ENCODE measurements around the gene LOXL3.

The LOXL3 gene

DNA sequence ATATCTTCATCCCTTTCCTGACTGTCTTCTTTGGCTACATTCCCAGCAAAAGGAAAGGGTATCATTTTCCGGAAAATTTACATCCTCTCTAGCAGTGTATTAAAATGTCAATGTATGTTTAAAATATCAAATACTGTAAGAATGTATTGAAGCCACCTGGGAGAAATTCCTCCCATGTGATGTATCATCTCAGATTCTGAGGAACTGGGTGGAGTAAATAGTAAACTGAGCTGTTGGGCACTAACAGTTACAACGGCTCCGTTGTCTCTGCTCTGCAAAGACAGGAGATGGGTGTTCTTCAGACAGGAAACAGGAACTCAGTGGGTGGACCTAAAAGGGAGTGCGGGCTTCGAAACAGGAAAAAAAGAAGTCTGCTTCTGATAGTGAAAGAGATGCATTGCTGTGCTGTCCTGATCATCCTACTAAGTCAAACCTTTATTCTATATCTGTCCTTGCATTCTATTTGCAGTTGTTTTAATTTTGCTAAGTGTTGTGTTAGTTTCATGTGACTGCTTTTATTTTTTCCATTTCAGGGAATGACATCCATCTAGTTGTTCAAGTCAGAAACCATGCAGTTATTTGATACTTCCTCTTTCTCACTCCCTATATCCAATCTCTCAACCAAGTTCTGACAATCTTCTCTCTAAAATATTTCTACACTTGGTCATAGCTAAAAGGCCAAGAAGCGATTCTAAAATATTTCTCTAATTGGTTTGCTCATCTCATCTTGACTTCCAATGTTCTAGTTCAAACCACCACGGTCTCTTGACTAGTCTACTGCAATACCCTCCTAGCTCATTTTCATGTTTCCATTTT, 20.2 kb upstream of the LOXL3 start:
- Histone ChIP-seq H2AFZ (ENCODE audit: low read length) (peak overlapping the region; percentile 53), H3F3A (ENCODE audit: low read depth) (peaks cover 7% of the 10 kb centered on the region; the same call in 1 of the 2 replicates), H3K9me2 (replicated peaks; ENCODE audit: low read depth, low read length) (no peaks in the 10 kb centered on the region), H3K27me3 (ENCODE audit: insufficient read depth, low read length, poor library complexity, severe bottlenecking) (no peaks in the 10 kb centered on the region), H3K9ac (ENCODE audit: low read depth, low read length, poor library complexity, severe bottlenecking) (peak overlapping the region; percentile 61), H4K20me1 (ENCODE audit: insufficient read depth, low read length, poor library complexity, severe bottlenecking) (no peaks in the 10 kb centered on the region), H3K79me2 (ENCODE audit: insufficient read depth, low read length) (no peaks in the 10 kb centered on the region), H3K36me3 (ENCODE audit: insufficient read depth, low read length) (no peaks in the 10 kb centered on the region), H3K4me1 (ENCODE audit: insufficient read depth, low read length, poor library complexity, severe bottlenecking) (peaks cover 32% of the 10 kb centered on the region), H3K4me2 (ENCODE audit: low read depth, low read length, poor library complexity, severe bottlenecking) (peak overlapping the region; percentile 75), H3K4me3 (ENCODE audit: low read length, poor library complexity, severe bottlenecking) (peak overlapping the region; percentile 68), H3K9me3 (ENCODE audit: insufficient read depth, low read depth, low read length) (no peaks in the 10 kb centered on the region)
- no peak for TF ChIP-seq EZH2phosphoT487 (IDR thresholded peaks at IDR 0.05; ENCODE audit: borderline replicate concordance)
- TF ChIP-seq, protein P1, sequence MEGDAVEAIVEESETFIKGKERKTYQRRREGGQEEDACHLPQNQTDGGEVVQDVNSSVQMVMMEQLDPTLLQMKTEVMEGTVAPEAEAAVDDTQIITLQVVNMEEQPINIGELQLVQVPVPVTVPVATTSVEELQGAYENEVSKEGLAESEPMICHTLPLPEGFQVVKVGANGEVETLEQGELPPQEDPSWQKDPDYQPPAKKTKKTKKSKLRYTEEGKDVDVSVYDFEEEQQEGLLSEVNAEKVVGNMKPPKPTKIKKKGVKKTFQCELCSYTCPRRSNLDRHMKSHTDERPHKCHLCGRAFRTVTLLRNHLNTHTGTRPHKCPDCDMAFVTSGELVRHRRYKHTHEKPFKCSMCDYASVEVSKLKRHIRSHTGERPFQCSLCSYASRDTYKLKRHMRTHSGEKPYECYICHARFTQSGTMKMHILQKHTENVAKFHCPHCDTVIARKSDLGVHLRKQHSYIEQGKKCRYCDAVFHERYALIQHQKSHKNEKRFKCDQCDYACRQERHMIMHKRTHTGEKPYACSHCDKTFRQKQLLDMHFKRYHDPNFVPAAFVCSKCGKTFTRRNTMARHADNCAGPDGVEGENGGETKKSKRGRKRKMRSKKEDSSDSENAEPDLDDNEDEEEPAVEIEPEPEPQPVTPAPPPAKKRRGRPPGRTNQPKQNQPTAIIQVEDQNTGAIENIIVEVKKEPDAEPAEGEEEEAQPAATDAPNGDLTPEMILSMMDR (conservative IDR thresholded peaks at IDR 0.05; ENCODE audit: low read length), result no peak

DNA sequence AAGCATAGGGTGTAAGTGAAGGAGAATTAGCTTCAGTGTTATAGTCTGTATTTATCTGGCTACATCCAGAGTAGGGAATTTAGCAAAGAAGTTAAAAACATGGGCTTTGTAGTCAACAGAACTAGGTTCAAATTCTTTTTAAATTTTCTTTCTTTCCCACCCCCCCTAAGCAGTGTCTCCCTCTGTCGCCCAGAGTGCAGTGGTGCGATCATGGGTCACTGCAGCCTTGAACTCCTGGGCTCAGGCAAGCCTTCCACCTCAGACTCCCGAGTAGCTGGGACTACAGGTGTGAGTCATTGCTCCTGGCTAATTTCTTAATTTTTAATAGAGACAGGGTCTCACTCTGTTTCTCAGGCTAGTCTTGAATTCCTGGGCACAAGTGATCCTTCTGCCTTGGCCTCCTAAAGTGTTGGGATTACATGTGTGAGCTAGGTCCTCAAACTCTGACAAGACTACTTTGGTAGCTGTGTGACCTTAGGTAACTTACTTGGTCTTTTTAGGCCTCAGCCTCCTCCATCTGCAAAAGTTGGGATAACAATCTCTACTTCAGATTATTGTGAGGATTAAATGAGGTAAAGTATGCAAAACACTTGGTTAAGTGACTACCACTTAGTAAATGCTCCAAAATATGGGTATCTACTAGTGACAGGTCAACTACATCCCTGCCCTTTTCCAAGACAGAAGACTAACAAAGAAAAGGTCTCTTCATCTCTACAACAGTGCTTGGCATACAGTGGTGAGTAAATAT, 18.6 kb upstream of the LOXL3 start:
- peaks cover 7% of the 10 kb centered on the region; the same call in 1 of the 2 replicates for H3F3A ChIP-seq (ENCODE audit: low read depth)
- H3K4me1 ChIP-seq (ENCODE audit: insufficient read depth, low read length, poor library complexity, severe bottlenecking), result peaks cover 29% of the 10 kb centered on the region
- no peaks in the 10 kb centered on the region for H3K27me3 ChIP-seq (ENCODE audit: insufficient read depth, low read length, poor library complexity, severe bottlenecking)
- no peaks in the 10 kb centered on the region for H3K36me3 ChIP-seq (ENCODE audit: insufficient read depth, low read length)
- no peak overlapping the region for H3K4me2 ChIP-seq (ENCODE audit: low read depth, low read length, poor library complexity, severe bottlenecking)
- H2AFZ ChIP-seq (ENCODE audit: low read length), result no peak overlapping the region
- no peaks in the 10 kb centered on the region for H3K9me3 ChIP-seq (ENCODE audit: insufficient read depth, low read depth, low read length)
- H4K20me1 ChIP-seq (ENCODE audit: insufficient read depth, low read length, poor library complexity, severe bottlenecking), result no peaks in the 10 kb centered on the region
- no peak for TF ChIP-seq EZH2phosphoT487 (IDR thresholded peaks at IDR 0.05; ENCODE audit: borderline replicate concordance)
- TF ChIP-seq, protein P1 (conservative IDR thresholded peaks at IDR 0.05; ENCODE audit: low read length), result no peak
- no peaks in the 10 kb centered on the region for H3K79me2 ChIP-seq (ENCODE audit: insufficient read depth, low read length)
- no peak overlapping the region for H3K4me3 ChIP-seq (ENCODE audit: low read length, poor library complexity, severe bottlenecking)
- H3K9ac ChIP-seq (ENCODE audit: low read depth, low read length, poor library complexity, severe bottlenecking), result no peak overlapping the region
- H3K9me2 ChIP-seq (replicated peaks; ENCODE audit: low read depth, low read length), result no peaks in the 10 kb centered on the region

DNA sequence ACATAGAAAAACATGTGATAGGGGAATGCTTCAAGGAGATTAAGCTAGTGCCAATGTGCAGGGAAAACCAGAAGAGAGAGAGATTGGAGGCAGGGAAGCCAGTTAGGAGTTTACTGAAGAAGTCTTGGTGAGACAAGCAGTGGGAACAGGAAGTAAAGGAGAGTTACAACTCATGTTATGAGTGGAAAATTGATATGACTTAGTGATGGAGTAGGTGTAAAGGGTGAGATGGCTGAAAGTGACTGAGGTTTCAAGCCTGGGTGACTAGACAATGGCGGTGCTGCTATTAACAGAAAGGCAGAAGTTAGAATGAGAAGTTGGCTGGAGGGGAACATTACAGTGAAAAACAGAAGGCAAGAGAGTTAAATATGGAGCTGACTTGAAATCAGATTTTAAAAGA, 17.3 kb upstream of the LOXL3 start:
- Histone ChIP-seq H2AFZ (ENCODE audit: low read length) (0 out of 2 replicates have a peak overlapping the region, but pooled peaks have one; percentile 11), H3K4me2 (ENCODE audit: low read depth, low read length, poor library complexity, severe bottlenecking) (no peak overlapping the region), H3K9me2 (replicated peaks; ENCODE audit: low read depth, low read length) (no peaks in the 10 kb centered on the region), H3F3A (ENCODE audit: low read depth) (peaks cover 7% of the 10 kb centered on the region; the same call in 1 of the 2 replicates), H3K9me3 (ENCODE audit: insufficient read depth, low read depth, low read length) (no peaks in the 10 kb centered on the region), H3K36me3 (ENCODE audit: insufficient read depth, low read length) (no peaks in the 10 kb centered on the region), H3K4me3 (ENCODE audit: low read length, poor library complexity, severe bottlenecking) (no peak overlapping the region), H3K9ac (ENCODE audit: low read depth, low read length, poor library complexity, severe bottlenecking) (no peak overlapping the region), H3K27me3 (ENCODE audit: insufficient read depth, low read length, poor library complexity, severe bottlenecking) (no peaks in the 10 kb centered on the region), H3K4me1 (ENCODE audit: insufficient read depth, low read length, poor library complexity, severe bottlenecking) (peaks cover 20% of the 10 kb centered on the region), H4K20me1 (ENCODE audit: insufficient read depth, low read length, poor library complexity, severe bottlenecking) (no peaks in the 10 kb centered on the region), H3K79me2 (ENCODE audit: insufficient read depth, low read length) (no peaks in the 10 kb centered on the region)
- TF ChIP-seq, protein P1 (conservative IDR thresholded peaks at IDR 0.05; ENCODE audit: low read length), result no peak
- no peak for TF ChIP-seq EZH2phosphoT487 (IDR thresholded peaks at IDR 0.05; ENCODE audit: borderline replicate concordance)

All from Loucy (cell line).